ENCODE measurements around the gene ACSM2B.
"Not testable (repeated sequence)": the region's sequence is repeated elsewhere in the genome, so short reads cannot be mapped to it uniquely, and the experiment has no call there.

The ACSM2B gene

DNA sequence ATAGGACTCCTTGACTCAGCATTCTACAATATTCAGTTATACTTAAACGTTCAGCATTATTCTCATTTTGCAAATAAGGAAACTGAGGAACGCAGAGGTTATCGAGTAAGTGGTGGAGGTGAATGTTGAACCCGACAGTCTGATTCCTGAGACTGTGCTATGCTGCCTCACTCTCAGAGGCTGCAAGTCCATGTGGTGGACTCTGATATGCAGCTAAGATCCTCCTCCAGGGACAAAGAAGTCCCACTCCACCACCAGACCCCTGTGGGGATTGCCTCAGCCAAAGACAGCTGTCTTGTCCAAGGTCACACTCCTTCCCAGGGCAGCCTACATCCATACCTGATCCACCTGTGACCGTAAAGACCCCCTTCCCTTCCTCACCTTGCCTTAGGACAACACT is 37.5 kb downstream of the ACSM2B start:
- DNase-seq (ENCODE audit: low read depth in 2 of 2, low spot score in 1 of 2), result no peak

DNA sequence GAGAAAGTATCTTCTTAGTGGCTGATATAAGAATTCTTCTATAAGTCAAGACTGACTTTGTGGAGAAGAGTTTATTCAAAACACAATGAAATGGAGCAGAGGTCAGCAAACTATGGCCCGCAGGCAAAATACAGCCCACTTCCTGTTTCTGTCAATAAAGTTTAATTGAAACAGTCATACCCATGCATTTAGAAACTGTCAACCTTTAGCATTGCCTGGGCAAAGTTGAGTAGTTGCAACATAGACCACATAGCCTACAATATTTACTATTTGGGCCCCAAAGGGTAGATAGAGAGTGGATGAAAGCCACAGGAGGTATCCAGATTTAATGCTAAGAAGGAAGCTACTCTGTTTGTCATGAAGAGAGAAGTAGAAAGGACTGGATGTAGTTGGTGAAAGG is 38.0 kb downstream of the ACSM2B start:
- no peak for DNase-seq (ENCODE audit: low read depth in 2 of 2, low spot score in 1 of 2)

GRCh38 chr16:20536669-20537068 is 39.5 kb downstream of the ACSM2B start:
- not testable (repeated sequence) for DNase-seq (ENCODE audit: low read depth in 2 of 2, low spot score in 1 of 2)

GRCh38 chr16:20532284-20532792 is 43.8 kb downstream of the ACSM2B start:
- not testable (repeated sequence) for DNase-seq (ENCODE audit: low read depth in 2 of 2, low spot score in 1 of 2)

DNA sequence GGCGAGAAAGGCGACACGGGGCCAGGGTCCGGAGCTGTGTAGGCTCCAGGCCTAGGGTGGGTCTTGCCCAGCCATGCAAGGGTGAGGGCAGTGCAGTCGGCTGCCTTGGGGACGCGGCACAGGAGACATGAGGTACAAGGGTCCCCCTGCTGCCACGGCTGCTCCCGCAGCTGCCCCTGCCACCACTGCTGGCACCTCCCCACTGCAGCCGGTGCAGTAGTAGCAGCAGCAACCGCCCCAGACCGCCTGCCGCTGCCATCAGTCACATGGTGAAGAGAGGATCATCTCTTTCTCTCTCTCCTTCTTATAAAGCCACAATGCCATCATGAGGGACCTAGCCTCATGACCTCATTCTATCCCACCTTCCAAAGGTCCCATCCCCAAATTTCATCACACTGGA is 44.4 kb downstream of the ACSM2B start:
- not testable (repeated sequence) for DNase-seq (ENCODE audit: low read depth in 2 of 2, low spot score in 1 of 2)

GRCh38 chr16:20520103-20520502 is 56.1 kb downstream of the ACSM2B start:
- no peak for DNase-seq (ENCODE audit: low read depth in 2 of 2, low spot score in 1 of 2)

DNA sequence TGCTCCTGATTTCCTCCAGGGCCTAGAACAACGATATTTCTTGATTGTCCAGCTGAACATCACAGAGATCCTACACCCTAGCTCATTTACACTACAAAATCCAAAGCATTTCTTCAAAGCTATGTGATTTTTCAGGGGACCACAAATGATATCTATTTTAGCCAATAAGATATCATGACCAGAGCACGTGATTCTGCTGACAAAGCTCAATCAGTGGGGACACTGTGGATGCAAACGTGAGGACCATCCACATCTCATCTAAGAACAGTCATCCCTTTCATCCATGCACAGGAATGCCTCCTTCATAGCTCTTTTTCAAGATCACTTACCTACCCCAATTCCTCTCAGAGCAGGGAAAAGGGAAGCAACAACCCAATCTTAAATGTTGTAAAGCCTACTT is 56.9 kb downstream of the ACSM2B start:
- DNase-seq (ENCODE audit: low read depth in 2 of 2, low spot score in 1 of 2), result no peak

DNA sequence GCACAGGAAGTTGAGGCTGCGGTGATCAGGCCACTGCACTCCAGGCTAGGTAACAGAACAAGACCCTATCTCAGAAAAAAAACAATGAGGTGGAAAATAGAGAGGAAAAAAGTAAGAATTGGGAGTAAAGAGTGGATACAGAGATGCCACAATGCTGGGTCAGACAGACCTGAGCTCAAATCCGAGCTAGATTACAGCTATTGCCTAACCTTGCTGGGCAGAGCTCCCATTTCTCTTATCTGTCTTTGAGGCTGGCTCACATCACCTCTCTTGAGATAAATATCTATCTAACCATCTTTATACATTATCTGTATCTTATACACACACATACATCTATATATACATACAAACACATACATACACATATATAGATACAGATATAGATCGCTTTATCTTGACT is 59.0 kb downstream of the ACSM2B start:
- no peak for DNase-seq (ENCODE audit: low read depth in 2 of 2, low spot score in 1 of 2)

GRCh38 chr16:20515688-20516090 is 60.5 kb downstream of the ACSM2B start:
- no peak for DNase-seq (ENCODE audit: low read depth in 2 of 2, low spot score in 1 of 2)

- no peak for DNase-seq (ENCODE audit: low read depth in 2 of 2, low spot score in 1 of 2)
Observed at GRCh38 chr16:20510323-20510722, 65.8 kb downstream of the ACSM2B start.

- DNase-seq (ENCODE audit: low read depth in 2 of 2, low spot score in 1 of 2), result no peak
Observed at GRCh38 chr16:20507280-20507679, 68.9 kb downstream of the ACSM2B start.

DNA sequence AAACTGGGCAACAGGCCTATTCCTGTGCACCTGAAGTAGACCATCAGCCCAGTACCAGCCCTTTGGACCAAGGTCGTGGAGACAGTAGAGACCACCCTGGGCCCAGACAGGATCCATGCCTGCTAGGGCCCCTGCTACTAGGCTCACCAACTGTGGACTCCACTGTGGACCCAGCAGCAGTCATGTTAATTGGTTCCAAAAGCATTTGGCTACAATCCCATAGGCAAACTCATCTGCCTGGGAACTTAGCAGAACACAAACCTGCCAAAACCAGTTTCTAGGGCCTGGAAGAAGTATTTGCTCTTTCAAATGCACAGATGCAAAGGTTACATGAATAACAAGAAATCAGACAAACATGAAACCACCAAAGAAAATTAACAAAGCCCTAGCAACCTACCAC is 71.7 kb downstream of the ACSM2B start:
- no peak for DNase-seq (ENCODE audit: low read depth in 2 of 2, low spot score in 1 of 2)

DNA sequence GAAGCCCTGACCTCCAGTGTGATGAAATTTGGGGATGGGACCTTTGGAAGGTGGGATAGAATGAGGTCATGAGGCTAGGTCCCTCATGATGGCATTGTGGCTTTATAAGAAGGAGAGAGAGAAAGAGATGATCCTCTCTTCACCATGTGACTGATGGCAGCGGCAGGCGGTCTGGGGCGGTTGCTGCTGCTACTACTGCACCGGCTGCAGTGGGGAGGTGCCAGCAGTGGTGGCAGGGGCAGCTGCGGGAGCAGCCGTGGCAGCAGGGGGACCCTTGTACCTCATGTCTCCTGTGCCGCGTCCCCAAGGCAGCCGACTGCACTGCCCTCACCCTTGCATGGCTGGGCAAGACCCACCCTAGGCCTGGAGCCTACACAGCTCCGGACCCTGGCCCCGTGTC is 84.7 kb downstream of the ACSM2B start:
- DNase-seq (ENCODE audit: low read depth in 2 of 2, low spot score in 1 of 2), result not testable (repeated sequence)

GRCh38 chr16:20490994-20491393 is 85.2 kb downstream of the ACSM2B start:
- not testable (repeated sequence) for DNase-seq (ENCODE audit: low read depth in 2 of 2, low spot score in 1 of 2)
